Endothelial cell of umbilical vein (primary cell): ENCODE measurements around the gene APOC3.

Source experiments
- EZH2 ChIP-seq: IDR thresholded peaks from 2 replicates; pipeline ENCODE4 v1.6.1; 2012; ENCODE audit warnings: borderline replicate concordance, low read depth, mild to moderate bottlenecking, moderate library complexity, low read length, inconsistent platforms; ENCODE audit not compliant: severe bottlenecking
- MYC ChIP-seq: IDR thresholded peaks from one replicate; pipeline ENCODE4 v1.6.1; 2011; ENCODE audit warnings: mild to moderate bottlenecking, low read depth, low read length
- POLR2A ChIP-seq: IDR thresholded peaks from 2 replicates; pipeline ENCODE4 v1.6.1; 2012; ENCODE audit warnings: low read depth, mild to moderate bottlenecking, control low read depth, low read length
- POLR2AphosphoS5 ChIP-seq: IDR thresholded peaks from 2 replicates; pipeline ENCODE4 v1.6.1; 2012; ENCODE audit warnings: low read depth, mild to moderate bottlenecking, control low read depth, low read length, moderate library complexity; ENCODE audit not compliant: insufficient read depth
- TF ChIP-seq, protein P1 (sequence below), 2 donors: IDR thresholded peaks; 1 replicate in 1 of 2; 2 replicates in 1 of 2; pipeline ENCODE4 v1.5.1; 2011; ENCODE audit warnings: low read length in 2 of 2, mild to moderate bottlenecking in 2 of 2, moderate library complexity in 2 of 2, control low read depth in 1 of 2, inconsistent platforms in 1 of 2, low read depth in 1 of 2; ENCODE audit not compliant: insufficient read depth in 1 of 2; ENCODE audit errors: extremely low read depth in 1 of 2
- TF ChIP-seq, protein P2 (sequence below): IDR thresholded peaks from 2 replicates; pipeline ENCODE4 v1.6.1; 2011; ENCODE audit not compliant: insufficient read depth, insufficient read length

DNA sequence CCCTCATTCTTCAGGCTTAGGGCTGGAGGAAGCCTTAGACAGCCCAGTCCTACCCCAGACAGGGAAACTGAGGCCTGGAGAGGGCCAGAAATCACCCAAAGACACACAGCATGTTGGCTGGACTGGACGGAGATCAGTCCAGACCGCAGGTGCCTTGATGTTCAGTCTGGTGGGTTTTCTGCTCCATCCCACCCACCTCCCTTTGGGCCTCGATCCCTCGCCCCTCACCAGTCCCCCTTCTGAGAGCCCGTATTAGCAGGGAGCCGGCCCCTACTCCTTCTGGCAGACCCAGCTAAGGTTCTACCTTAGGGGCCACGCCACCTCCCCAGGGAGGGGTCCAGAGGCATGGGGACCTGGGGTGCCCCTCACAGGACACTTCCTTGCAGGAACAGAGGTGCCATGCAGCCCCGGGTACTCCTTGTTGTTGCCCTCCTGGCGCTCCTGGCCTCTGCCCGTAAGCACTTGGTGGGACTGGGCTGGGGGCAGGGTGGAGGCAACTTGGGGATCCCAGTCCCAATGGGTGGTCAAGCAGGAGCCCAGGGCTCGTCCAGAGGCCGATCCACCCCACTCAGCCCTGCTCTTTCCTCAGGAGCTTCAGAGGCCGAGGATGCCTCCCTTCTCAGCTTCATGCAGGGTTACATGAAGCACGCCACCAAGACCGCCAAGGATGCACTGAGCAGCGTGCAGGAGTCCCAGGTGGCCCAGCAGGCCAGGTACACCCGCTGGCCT is 641 bp downstream of the APOC3 start:
- TF ChIP-seq, protein P1, sequence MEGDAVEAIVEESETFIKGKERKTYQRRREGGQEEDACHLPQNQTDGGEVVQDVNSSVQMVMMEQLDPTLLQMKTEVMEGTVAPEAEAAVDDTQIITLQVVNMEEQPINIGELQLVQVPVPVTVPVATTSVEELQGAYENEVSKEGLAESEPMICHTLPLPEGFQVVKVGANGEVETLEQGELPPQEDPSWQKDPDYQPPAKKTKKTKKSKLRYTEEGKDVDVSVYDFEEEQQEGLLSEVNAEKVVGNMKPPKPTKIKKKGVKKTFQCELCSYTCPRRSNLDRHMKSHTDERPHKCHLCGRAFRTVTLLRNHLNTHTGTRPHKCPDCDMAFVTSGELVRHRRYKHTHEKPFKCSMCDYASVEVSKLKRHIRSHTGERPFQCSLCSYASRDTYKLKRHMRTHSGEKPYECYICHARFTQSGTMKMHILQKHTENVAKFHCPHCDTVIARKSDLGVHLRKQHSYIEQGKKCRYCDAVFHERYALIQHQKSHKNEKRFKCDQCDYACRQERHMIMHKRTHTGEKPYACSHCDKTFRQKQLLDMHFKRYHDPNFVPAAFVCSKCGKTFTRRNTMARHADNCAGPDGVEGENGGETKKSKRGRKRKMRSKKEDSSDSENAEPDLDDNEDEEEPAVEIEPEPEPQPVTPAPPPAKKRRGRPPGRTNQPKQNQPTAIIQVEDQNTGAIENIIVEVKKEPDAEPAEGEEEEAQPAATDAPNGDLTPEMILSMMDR (IDR thresholded peaks at IDR 0.05; ENCODE audit: extremely low read depth in 1 of 2, insufficient read depth in 1 of 2, low read depth in 1 of 2, low read length in 2 of 2), result no peak
- no peak for TF ChIP-seq POLR2AphosphoS5
- TF ChIP-seq, protein P2, sequence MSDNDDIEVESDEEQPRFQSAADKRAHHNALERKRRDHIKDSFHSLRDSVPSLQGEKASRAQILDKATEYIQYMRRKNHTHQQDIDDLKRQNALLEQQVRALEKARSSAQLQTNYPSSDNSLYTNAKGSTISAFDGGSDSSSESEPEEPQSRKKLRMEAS, result no peak
- TF ChIP-seq POLR2A, result no peak
- TF ChIP-seq EZH2, result no peak
- no peak for TF ChIP-seq MYC
